ENCODE results near the gene RAPGEF3. TPM values are rescaled to one million over a fixed set of nuclear protein-coding genes. Genes with fewer than 3 reads are reported as not detected.

RAPGEF3 gene
- polyA plus RNA-seq, 1 experiment, result 2.4 TPM

- H3K4me3 ChIP-seq (ENCODE audit: low read depth, low read length), result peak overlapping the region; percentile 53
- H3K36me3 ChIP-seq (ENCODE audit: control insufficient read depth, insufficient read depth, low read length), result no peaks in the 10 kb centered on the region
- ChIA-PET CTCF (interaction anchor here (0.8 to 9.5 kb wide), 9 partner anchors 11 to 147 kb away, joined by 3 to 91 read pairs (median 12); partner anchors contain the start of gene SLC48A1), POLR2A (no interaction called here)
- DNase-seq (ENCODE audit: low read depth), result no peak
- TF ChIP-seq CTCF (IDR thresholded peaks at IDR 0.05; ENCODE audit: insufficient read depth, low read depth, low read length), result no peak
- H3K27me3 ChIP-seq (ENCODE audit: control insufficient read depth, insufficient read depth, low read length), result no peaks in the 10 kb centered on the region
Measured at GRCh38 chr12:47758584-47758833, 171 bp downstream of the RAPGEF3 start.

- DNase-seq (ENCODE audit: low read depth), result no peak
- CTCF ChIA-PET, result interaction anchor here (0.8 to 9.5 kb wide), 10 partner anchors 11 to 147 kb away, joined by 3 to 91 read pairs (median 12); partner anchors contain the start of gene SLC48A1
- H3K36me3 ChIP-seq (ENCODE audit: control insufficient read depth, insufficient read depth, low read length), result no peaks in the 10 kb centered on the region
- peak overlapping the region; percentile 53 for H3K4me3 ChIP-seq (ENCODE audit: low read depth, low read length)
- POLR2A ChIA-PET, result interaction anchor here (0.8 kb wide), 1 partner anchor 21 kb away, joined by 3 read pairs; no protein-coding TSS in a partner anchor
- TF ChIP-seq CTCF (IDR thresholded peaks at IDR 0.05; ENCODE audit: insufficient read depth, low read depth, low read length), result no peak
- no peaks in the 10 kb centered on the region for H3K27me3 ChIP-seq (ENCODE audit: control insufficient read depth, insufficient read depth, low read length)
Measured at GRCh38 chr12:47757840-47758583, 668 bp downstream of the RAPGEF3 start.

- ChIA-PET POLR2A (interaction anchor here (0.8 kb wide), 1 partner anchor 22 kb away, joined by 3 read pairs; no protein-coding TSS in a partner anchor), CTCF (interaction anchor here (0.9 to 9.5 kb wide), 9 partner anchors 11 to 81 kb away, joined by 4 to 91 read pairs (median 12); partner anchors contain the start of gene SLC48A1)
- Histone ChIP-seq H3K36me3 (ENCODE audit: control insufficient read depth, insufficient read depth, low read length) (no peaks in the 10 kb centered on the region), H3K4me3 (ENCODE audit: low read depth, low read length) (no peak overlapping the region), H3K27me3 (ENCODE audit: control insufficient read depth, insufficient read depth, low read length) (no peaks in the 10 kb centered on the region)
- no peak for DNase-seq (ENCODE audit: low read depth)
- no peak for TF ChIP-seq CTCF (IDR thresholded peaks at IDR 0.05; ENCODE audit: insufficient read depth, low read depth, low read length)
Measured at GRCh38 chr12:47757364-47757839, 1.3 kb downstream of the RAPGEF3 start.

GRCh38 chr12:47755655-47756562, 2.8 kb downstream of the RAPGEF3 start:
- no peak for TF ChIP-seq CTCF (IDR thresholded peaks at IDR 0.05; ENCODE audit: insufficient read depth, low read depth, low read length)
- H3K27me3 ChIP-seq (ENCODE audit: control insufficient read depth, insufficient read depth, low read length), result no peaks in the 10 kb centered on the region
- ChIA-PET CTCF (interaction anchor here (0.6 to 9.5 kb wide), 9 partner anchors 11 to 88 kb away, joined by 3 to 107 read pairs (median 6); no protein-coding TSS in a partner anchor), POLR2A (no interaction called here)
- DNase-seq (ENCODE audit: low read depth), result no peak
- H3K4me3 ChIP-seq (ENCODE audit: low read depth, low read length), result no peak overlapping the region
- H3K36me3 ChIP-seq (ENCODE audit: control insufficient read depth, insufficient read depth, low read length), result no peaks in the 10 kb centered on the region

GRCh38 chr12:47754881-47755280, 3.8 kb downstream of the RAPGEF3 start:
- POLR2A ChIA-PET, result no interaction called here

More at GRCh38 chr12:47754881-47755280, 3.8 kb downstream of the RAPGEF3 start:
- CTCF ChIA-PET, result interaction anchor here (1.1 to 9.5 kb wide), 7 partner anchors 12 to 73 kb away, joined by 3 to 107 read pairs (median 6); no protein-coding TSS in a partner anchor
- H3K27me3 ChIP-seq (ENCODE audit: control insufficient read depth, insufficient read depth, low read length), result no peaks in the 10 kb centered on the region
- no peak overlapping the region for H3K4me3 ChIP-seq (ENCODE audit: low read depth, low read length)
- no peak for TF ChIP-seq CTCF (IDR thresholded peaks at IDR 0.05; ENCODE audit: insufficient read depth, low read depth, low read length)
- DNase-seq (ENCODE audit: low read depth), result no peak
- no peaks in the 10 kb centered on the region for H3K36me3 ChIP-seq (ENCODE audit: control insufficient read depth, insufficient read depth, low read length)
